Astrocyte of the cerebellum (primary cell): ENCODE data around the gene C2orf72.
"Not testable (repeated sequence)": the region's sequence is repeated elsewhere in the genome, so short reads cannot be mapped to it uniquely, and the experiment has no call there.

Experiments used
- DNase-seq: peaks from one replicate; pipeline ENCODE4 v3.0.0-alpha.2; 2011; ENCODE audit warnings: low read depth
- H3K4me3 ChIP-seq: 2 replicates; pipeline ENCODE4 v1.5.1; 2011; ENCODE audit warnings: mild to moderate bottlenecking, low read depth, low read length, moderate library complexity
- CTCF ChIP-seq: IDR thresholded peaks from 2 replicates; pipeline ENCODE4 v1.5.1; 2012; ENCODE audit warnings: low read length, low read depth, moderate library complexity, mild to moderate bottlenecking; ENCODE audit errors: missing control alignments
- in situ Hi-C: cut with HindIII; loops from 2 replicates; pipeline ENCODE4 v1.10.0; 2017; ENCODE audit warnings: low sequenced_read_pairs

The C2orf72 gene

GRCh38 chr2:231002641-231003040 is 34.7 kb upstream of the C2orf72 start:
- DNase-seq = no peak
- no peak overlapping the region for H3K4me3 ChIP-seq
- in situ Hi-C loops = no loop called here
- TF ChIP-seq CTCF = no peak

GRCh38 chr2:231003186-231003585 is 34.1 kb upstream of the C2orf72 start:
- in situ Hi-C loops = no loop called here
- no peak overlapping the region for H3K4me3 ChIP-seq
- no peak for TF ChIP-seq CTCF
- DNase-seq = no peak

- DNase-seq, H3K4me3 ChIP-seq, in situ Hi-C loops: not testable (repeated sequence)
Observed at GRCh38 chr2:231004930-231005329, 32.4 kb upstream of the C2orf72 start.

GRCh38 chr2:231007286-231008098 is 29.8 kb upstream of the C2orf72 start:
- no peak for DNase-seq
- TF ChIP-seq CTCF = no peak
- no peak overlapping the region for H3K4me3 ChIP-seq
- in situ Hi-C loops = no loop called here

- DNase-seq = no peak
- no peak overlapping the region for H3K4me3 ChIP-seq
- in situ Hi-C loops = no loop called here
- no peak for TF ChIP-seq CTCF
Observed at GRCh38 chr2:231008131-231008530, 29.2 kb upstream of the C2orf72 start.

- no peak overlapping the region for H3K4me3 ChIP-seq
- no peak for DNase-seq
- in situ Hi-C loops = no loop called here
- TF ChIP-seq CTCF = no peak
Observed at GRCh38 chr2:231009236-231009919, 27.9 kb upstream of the C2orf72 start.

- no peak for TF ChIP-seq CTCF
- no peak for DNase-seq
- no peak overlapping the region for H3K4me3 ChIP-seq
- in situ Hi-C loops = no loop called here
Observed at GRCh38 chr2:231010201-231010730, 27.1 kb upstream of the C2orf72 start.
